Neural progenitor cell (in vitro differentiated cells): Measurements from ENCODE around the gene LCA5L.

Experiments
- CTCF ChIP-seq: fragments of 200-600 bp; sonication (generic); IDR thresholded peaks from 2 replicates; pipeline ENCODE4 v1.5.1; 2017; ENCODE audit warnings: antibody characterized with exemption, mild to moderate bottlenecking
- EZH2 ChIP-seq: fragments of 200-600 bp; sonication (generic); IDR thresholded peaks from 2 replicates; pipeline ENCODE4 v1.6.1; 2017; ENCODE audit warnings: antibody characterized with exemption, mild to moderate bottlenecking, moderate library complexity
- EZH2phosphoT487 ChIP-seq: fragments of 200-600 bp; sonication (generic); IDR thresholded peaks from 2 replicates; pipeline ENCODE4 v1.6.1; 2017; ENCODE audit warnings: antibody characterized with exemption

- TF ChIP-seq CTCF (no peak), EZH2phosphoT487 (no peak), EZH2 (no peak)
Measured at GRCh38 chr21:39463308-39463707, 17.7 kb upstream of the LCA5L start.
